AG08396 (cell line): ENCODE data around the gene ASPHD2.

Source experiments
- DNase-seq: peaks from one replicate; pipeline ENCODE4 v3.0.0; 2012; ENCODE audit warnings: low spot score, mixed read lengths

ASPHD2 gene

DNA sequence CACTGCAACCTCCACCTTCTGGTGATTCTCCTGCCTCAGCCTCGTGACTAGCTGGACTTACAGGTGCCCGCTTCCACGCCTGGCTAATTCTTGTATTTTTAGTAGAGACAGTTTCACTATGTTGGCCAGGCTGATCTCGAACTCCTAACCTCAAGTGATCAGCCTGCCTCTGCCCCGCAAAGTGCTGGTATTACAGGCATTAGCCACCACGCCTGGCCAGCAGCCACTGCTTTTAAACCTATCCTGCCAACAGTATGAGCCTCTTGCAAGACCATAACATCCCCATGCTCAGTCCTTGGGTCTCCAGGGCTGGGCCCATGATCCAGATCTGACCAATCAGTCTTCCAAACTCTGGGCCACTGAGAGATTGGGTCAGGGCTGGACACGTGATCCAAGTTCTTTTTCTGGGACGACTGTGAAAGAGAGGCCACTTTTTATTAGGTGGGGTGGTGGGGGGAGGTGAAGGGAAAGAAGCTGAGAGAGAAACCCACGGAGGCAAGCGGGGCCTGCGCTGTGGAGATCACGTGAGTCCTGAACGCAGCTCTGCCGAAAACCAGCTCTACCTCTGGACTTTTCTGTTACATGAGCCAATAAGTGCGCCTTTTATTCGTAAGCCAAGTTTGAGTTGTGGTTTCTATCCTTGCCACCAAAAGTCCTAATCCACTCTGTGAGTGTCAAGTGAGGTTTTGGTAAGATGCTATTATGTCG is 17.9 kb downstream of the ASPHD2 start:
- no peak for DNase-seq

DNA sequence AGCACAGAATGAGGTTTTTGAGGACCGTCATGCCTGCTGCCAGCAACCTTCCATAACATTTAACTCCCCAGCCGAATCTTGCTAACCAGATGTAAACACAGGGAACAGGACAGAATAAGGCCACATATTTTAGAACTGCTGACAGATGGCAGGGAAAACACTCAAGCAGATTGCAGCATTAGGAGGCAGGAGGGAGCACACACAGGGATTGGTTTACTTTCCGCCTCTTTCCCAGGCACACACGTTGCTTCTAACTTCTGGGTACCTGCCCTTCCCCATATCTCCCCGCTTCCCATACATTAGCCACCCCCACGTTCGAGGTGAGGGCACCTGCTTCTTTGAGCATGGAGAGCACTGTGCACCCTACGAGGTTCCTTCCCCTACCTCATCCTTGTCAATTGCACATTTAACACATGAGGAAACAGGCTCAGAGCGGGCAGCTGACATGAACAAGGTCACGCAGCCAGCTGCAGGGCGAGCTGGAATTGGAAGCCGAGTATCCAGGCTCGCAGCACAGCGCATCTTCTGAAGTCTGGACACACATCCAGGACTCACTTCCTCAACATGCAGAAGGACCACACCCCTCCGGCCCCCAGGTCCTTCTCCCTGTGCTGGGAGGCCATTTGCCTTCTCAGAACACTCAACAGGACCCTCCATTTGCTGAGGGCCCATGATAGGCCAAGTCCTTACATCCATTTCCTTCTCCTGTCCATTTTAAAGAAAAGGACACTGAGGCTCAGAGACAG is 18.7 kb downstream of the ASPHD2 start:
- no peak for DNase-seq

GRCh38 chr22:26448334-26448733 is 19.3 kb downstream of the ASPHD2 start:
- no peak for DNase-seq

DNA sequence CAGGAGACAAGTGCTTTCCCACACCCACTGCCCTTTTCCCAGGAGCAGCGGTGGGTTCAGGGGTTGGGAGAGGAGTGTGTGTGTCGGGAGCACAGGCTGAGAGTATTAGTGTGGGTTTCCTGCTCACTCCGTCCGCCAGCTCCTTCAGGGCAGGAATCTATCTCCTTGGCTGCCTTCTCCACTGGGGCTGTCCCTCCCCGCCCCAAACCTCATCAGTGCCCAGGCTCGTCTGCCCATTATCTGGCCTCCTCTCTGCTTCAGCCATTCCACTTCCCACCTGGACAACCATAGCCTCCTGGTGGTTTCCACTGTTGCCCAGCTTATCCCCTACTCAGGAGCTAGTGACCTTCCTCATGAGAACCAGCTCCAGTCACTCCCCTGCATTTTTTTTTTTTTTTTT is 19.9 kb downstream of the ASPHD2 start:
- DNase-seq = no peak

DNA sequence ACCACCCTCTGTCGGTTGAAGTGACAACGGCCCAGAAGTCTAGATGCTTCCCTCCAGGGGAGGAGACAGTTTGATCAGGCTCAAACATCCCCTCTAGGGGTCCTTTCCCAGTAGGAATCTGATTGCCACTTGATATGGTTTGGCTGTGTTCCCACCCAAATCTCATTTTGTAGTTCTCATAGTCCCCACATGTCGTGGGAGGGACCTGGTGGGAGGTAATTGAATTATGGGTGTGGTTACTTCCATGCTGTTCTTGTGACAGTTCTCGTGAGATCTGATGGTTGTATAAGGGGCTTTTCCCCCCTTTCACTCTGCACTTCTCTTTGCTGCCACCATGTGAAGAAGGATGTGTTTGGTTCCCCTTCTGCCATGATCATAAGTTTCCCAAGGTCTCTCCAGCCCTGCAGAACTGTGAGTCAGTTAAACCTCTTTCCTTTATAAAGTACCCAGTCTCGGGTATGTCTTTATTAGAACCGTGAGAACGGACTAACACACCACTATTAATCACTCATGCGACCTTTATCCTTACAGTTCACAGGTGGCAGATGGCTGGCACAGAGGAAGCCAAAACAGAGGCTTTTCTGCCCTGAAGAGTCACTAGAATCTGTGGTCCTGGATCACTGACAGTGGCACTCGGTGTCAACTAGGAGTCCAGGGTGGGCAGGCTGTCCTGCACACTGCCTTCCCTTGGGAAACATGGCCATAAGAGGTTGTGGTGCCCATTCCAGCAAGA is 21.6 kb downstream of the ASPHD2 start:
- no peak for DNase-seq

GRCh38 chr22:26452236-26453016 is 23.4 kb downstream of the ASPHD2 start:
- DNase-seq = no peak

DNA sequence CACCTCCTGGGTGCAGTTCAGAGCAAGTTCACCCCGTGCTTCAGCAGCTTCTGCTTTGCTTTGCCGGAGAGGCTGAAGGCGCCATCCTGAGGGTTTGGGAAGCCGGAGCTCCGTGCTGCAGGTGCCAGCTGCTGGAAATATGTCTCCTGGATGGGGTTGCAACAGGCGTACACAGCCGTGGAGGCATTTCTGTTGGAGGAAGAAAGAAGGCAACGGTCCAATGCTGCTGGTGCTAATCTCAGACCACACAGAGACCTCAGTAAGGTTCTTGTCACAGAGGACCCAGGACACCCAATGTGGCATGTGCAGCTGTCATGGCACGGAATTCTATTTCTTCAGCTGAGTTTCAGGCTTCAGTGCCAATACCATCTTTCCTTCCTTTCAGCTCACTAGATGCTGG is 24.2 kb downstream of the ASPHD2 start:
- DNase-seq = no peak

- no peak for DNase-seq
These were observed 24.9 kb downstream of the ASPHD2 start for GRCh38 chr22:26453812-26454500.

GRCh38 chr22:26457661-26458272 is 28.7 kb downstream of the ASPHD2 start:
- DNase-seq = no peak

- no peak for DNase-seq
These were observed 31.1 kb downstream of the ASPHD2 start for GRCh38 chr22:26460202-26460601.

DNA sequence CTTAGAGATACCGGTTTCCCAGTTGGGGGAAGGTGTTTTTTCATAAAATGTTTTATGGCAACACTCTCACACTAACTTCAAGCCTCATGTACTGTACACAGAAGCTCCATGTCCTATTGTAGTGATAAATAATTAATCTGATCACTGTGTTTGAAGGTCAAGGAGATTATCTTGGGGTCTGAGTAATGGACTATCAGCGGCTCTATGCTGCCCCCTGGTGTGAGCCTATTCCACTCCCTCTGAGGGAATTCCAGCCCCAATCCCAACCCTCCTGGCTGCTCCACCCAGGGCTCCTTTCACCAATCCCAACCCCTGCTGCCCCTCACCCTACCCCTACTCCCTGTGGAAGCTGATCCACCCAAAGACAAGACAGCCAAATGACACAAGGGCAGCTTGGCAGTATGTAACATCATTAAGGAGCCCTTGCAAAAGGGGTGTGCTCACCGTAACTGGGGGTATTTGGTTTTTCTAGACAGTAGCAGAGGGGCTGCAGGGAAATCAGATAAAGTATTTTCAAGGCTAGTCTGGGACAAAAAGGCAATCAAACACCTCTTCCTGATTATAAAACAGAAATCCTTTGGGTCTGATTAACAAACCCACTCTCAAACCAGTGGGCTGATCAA is 32.2 kb downstream of the ASPHD2 start:
- peak; percentile 79 for DNase-seq

GRCh38 chr22:26462051-26462450 is 33.0 kb downstream of the ASPHD2 start:
- no peak for DNase-seq

- DNase-seq = no peak
These were observed 33.6 kb downstream of the ASPHD2 start for GRCh38 chr22:26462641-26463040.

- no peak for DNase-seq
These were observed 34.1 kb downstream of the ASPHD2 start for GRCh38 chr22:26463101-26463661.

GRCh38 chr22:26463688-26464087 is 34.6 kb downstream of the ASPHD2 start:
- DNase-seq = no peak

DNA sequence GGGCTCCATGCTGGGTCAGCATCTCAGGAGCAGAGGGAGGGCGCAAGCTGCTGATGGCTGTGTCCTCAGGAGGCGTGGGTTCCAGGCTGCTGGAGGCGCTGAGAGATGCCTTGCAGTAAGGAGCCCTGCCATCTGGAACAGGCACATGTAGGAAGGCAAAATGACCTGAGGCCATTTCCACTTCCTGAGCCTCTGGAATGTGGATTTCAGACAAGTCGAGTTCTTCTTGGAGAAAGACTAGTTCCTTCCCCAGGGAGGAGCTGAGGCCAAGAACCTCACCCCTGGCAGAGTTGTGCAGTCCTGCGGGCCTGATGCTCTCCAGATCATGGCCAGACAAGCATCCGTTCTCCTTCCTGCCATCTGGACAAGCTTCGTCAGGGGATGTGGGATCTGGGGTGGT is 35.3 kb downstream of the ASPHD2 start:
- DNase-seq = no peak

- no peak for DNase-seq
These were observed 37.1 kb downstream of the ASPHD2 start for GRCh38 chr22:26466196-26466595.

GRCh38 chr22:26470807-26471206 is 41.7 kb downstream of the ASPHD2 start:
- DNase-seq = no peak

DNA sequence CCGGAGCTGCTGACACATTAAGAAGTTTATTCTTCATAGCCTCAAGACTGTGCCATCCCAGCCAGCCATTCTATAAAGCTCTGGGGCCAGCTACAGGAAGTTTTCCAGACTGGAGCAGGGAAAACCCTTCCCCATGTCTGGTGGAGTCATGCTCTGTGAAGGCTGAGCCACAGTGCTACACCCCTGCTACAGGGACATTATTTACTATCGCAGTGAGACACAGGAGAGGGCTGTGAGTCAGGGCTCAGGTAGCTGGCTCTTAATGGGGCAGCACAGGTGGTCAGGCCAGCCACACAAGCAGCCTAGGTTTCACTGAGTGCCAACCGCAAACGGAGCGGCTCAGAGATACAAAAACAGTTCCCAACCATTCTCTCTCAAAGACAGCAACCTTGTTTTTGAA is 42.5 kb downstream of the ASPHD2 start:
- peak; percentile 70 for DNase-seq

DNA sequence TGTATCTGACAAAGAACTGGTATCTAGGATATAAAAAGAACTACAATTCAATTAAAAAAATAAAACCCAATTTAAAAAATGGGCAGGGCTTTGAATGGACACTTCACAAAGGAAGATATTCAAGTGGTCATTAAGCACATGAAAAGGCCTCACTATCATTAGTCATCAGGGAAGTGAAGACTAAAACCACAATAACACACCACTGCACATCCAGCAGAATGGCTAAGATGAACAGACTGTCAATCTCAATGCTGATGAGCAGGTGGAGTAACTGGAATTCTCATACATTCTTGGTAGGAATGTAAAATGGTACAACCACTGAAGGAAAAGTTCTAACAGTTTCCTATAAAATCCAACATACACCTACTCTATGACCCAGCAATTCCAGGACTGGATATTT is 45.6 kb downstream of the ASPHD2 start:
- no peak for DNase-seq
